SH-SY5Y (cell line): ENCODE data around the gene SLC4A1.

Source experiments
- GATA2 ChIP-seq: IDR thresholded peaks from 2 replicates; pipeline ENCODE4 v1.6.1; 2011; ENCODE audit warnings: mild to moderate bottlenecking, low read depth, low read length
- GATA3 ChIP-seq: IDR thresholded peaks from 2 replicates; pipeline ENCODE4 v1.6.1; 2011; ENCODE audit warnings: low read depth, mild to moderate bottlenecking, low read length, moderate library complexity

Gene SLC4A1

DNA sequence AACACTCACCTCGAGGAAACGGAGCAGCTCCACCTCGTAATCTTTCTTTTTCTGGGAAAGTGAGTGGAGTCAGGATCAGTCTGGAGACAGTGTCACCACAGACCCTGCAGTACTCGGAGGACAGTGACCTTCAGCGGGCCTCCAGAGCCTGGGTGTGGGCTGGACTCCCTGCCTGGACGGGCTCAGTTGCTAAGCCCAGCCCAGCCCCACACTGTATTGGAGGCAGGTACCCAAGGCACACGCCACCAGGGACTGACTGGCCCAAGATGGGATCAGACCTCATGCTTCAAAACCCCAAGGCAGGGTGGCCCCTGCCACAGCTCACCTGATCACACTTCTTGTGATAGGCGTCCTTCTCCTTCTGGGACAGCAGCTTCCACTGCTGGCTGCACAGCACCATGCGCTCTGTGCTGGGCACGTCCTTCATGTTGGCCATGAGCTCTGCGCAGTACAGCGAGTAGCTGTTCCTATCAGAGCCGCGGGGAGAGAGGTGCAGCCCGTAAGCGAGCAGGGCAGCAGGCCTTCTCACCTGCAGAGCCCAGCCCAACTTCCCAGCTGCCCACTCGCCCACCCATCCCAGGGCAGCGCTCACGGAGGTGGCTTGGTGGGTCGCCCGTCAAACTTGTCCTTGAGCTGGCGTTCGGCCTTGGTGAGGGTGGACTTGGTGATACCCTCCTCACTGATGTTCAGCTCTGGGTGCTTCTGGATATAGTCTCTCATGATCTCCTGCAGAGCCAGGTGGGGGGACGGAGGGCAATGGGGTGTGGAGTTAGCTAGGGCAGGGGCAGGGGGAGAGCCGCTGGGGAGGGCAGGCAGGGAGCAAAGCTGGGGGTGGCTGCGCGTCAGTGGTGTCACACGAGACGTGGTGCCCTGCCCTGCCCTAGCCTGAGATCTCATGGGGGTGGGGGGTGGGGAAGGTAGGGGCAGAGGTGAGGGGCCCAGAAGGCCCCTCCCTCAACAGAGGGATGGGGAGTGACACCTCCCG is 56.4 kb downstream of the SLC4A1 start:
- TF ChIP-seq GATA2 = no peak
- TF ChIP-seq GATA3 = no peak

GRCh38 chr17:44210342-44211192 is 57.4 kb downstream of the SLC4A1 start:
- TF ChIP-seq GATA3 = no peak
- TF ChIP-seq GATA2 = no peak

DNA sequence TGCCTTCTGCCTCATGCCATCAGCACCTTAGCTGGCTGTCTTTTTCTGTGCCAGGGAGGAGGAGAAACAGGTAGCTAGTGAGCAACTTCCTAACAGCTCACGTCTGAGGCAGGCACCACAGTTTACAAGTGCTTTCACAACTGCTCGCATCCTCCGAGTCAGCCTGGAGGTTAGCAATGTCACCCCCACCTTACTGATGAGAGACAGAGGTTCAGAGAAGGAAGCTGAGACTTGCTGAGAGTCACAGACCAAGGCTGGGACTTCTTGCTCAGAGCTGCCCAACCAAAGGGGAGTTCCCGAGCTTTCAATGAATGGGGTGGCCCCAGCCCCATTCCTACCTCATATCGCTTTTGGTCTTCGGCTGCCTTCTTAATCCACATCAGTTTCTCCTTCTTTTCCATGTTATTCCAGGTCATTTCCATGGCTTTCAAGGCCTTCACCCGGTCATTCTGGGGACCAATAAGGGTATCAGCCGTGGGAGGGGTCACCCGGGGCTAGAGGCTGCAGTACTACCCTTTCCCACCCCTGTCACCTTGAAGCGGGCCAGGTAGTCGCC is 58.1 kb downstream of the SLC4A1 start:
- TF ChIP-seq GATA3 (no peak), GATA2 (no peak)

GRCh38 chr17:44207743-44208142 is 60.2 kb downstream of the SLC4A1 start:
- TF ChIP-seq GATA3 = no peak
- TF ChIP-seq GATA2 = no peak

- no peak for TF ChIP-seq GATA2
- TF ChIP-seq GATA3 = no peak
Observed at GRCh38 chr17:44207319-44207718, 60.6 kb downstream of the SLC4A1 start.

DNA sequence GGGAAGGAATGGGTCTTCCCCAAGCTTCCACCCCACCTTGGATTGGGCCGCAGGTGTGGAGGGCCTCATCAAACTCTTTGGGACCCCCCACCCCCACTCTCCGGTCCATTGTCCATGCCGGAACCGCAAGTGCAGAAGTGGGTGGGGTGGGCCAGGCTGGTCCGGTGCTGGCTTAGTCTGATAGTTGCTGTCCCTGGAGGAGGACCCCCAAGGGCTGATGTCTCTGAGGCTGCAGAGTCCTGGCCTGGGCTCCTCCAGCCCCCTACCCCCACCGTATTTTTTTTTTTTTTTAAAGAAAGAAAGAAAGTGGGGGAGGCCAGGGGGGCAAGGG is 61.1 kb downstream of the SLC4A1 start:
- TF ChIP-seq GATA2 (no peak), GATA3 (no peak)

- TF ChIP-seq GATA2 = no peak
- TF ChIP-seq GATA3 = no peak
Observed at GRCh38 chr17:44205962-44206824, 61.7 kb downstream of the SLC4A1 start.

- TF ChIP-seq GATA3 (no peak), GATA2 (no peak)
Observed at GRCh38 chr17:44204441-44204882, 63.5 kb downstream of the SLC4A1 start.

DNA sequence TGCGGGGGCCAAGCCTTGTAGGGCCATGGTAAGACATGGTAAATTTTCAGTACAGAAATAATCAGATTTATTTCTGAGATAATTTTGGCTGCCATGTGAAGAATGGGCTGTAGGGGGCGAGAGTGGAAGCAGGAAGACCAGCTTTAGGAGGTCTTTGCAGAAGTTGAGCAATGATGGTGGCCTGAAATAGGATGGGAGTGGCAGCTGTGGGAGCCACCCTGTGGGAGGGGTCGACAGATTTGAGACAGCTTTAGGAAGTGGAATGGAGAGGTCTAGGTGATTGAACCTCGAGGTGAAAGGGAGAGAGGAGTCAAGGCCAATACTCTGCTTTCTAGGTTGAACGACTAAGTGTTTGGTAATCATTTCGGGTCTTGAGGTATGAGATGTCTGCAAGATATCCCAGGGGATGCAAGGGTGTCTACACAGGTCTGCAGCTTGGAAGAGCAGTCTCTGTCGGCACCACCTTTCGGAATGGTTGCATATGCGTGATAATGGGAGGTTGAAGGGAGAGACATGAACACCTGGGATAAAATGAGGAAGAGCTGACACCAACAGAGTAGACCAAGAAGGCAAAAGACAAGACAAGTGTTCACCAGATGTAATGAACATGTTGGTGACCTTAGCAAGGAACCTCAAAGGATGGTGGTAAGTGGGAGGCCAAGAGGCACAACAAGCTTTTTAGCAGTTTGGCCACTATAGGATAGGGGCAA is 64.0 kb downstream of the SLC4A1 start:
- no peak for TF ChIP-seq GATA3
- TF ChIP-seq GATA2 = no peak

DNA sequence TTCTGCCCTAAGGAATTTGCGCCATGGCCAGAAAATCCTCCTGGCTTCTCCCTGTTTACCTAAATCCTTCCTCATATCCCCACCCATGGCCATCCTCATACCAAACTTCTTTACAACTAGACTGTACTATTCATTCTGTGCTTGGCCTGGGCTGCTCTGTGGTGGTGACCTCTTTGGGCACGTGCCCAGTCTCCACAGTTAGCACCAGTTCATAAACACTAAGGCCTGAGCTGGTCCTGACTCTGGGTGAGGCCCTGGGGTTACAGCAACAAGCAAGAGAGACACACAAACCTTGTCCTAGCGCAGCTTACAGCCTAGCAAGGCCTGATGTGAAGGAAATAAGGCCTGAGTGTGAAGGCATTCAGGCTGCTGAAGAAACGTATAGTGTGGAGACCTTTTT is 65.2 kb downstream of the SLC4A1 start:
- TF ChIP-seq GATA2 (no peak), GATA3 (no peak)

- TF ChIP-seq GATA3 (no peak), GATA2 (no peak)
Observed at GRCh38 chr17:44200478-44201155, 67.3 kb downstream of the SLC4A1 start.
